VCaP (cell line): ENCODE measurements around the gene SHISAL1.

Source experiments
- H3K27ac ChIP-seq: fragments of 450-650 bp; 2 replicates; pipeline ENCODE4 v1.5.1; 2017
- CTCF ChIP-seq: fragments of 450-650 bp; conservative IDR thresholded peaks from 2 replicates; pipeline ENCODE4 v1.5.1; 2017; ENCODE audit warnings: mild to moderate bottlenecking, moderate library complexity

Gene SHISAL1

DNA sequence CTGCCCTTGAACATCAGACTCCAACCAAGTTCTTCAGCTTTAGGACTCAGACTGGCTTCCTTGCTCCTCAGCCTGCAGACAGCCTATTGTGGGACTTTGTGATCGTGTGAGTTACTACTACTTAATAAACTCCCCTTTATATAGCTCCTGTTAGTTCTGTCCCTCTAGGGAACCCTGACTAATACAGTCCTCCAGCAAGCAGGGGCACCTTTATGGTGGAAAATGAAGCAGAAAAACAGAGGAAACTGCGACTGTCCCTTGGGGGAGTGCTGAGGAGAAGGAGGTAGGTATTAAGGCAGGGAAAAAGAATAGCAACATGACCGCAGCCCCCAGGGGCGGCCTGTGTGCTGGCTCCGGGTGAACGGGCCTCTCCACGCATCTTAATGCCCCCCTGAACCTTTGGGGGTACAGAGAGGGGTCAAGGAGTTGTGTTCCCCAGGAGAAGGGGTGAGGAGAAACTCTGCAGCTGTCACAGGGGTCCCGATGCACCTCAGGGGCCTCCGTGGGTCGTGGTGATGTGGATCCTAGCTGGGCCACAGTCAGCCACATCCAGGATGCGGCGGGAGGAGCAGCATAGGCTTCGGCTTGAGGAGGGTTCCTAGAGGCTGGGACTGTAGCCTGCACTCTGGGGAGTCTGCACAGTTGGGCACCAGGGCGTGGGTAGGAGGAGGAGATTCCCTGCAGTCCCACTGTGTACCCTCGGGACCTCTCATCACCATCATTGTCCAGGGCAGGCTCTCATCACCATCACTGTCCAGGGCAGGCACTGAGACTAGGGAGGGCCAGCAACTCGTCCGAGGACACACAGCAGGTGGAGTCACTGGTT lies 34.3 kb downstream of the SHISAL1 start:
- TF ChIP-seq CTCF = no peak

DNA sequence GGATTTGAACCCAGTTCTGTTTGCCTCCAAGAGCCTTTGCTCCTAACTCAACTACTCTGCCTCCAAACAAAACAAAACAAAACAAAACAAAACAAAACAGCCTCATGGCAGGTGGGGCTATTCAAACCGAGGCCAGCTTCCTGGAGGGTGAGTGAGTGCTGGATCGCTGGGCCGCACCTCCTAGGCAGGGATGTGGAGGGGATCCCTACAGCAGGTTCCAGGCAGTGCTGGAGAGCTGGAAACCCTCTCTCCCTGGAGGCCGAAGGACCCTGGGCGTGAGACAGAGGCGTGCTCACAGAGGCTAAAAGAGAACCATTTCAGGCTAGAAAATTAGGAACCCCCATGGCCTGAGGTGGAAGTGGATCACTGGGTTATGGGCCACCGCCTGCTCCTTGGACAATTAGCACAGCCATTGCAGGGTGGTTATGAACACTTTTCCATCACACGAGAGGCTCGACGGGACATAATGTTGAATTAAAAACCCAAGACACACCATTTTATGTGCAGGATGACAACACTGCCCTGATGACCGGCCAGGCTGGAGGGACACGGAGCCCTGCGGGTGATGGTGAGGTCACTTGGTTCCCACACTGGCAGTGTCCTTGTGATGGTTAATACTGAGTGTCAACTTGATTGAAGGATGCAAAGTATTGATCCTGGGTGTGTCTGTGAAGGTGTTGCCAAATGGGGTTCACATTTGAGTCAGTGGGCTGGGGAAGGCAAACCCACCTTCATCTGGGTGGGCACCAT lies 35.2 kb downstream of the SHISAL1 start:
- no peak for TF ChIP-seq CTCF
- H3K27ac ChIP-seq = no peak overlapping the region

More for the DNA sequence above, 34.3 kb downstream of the SHISAL1 start:
- H3K27ac ChIP-seq = no peak overlapping the region

DNA sequence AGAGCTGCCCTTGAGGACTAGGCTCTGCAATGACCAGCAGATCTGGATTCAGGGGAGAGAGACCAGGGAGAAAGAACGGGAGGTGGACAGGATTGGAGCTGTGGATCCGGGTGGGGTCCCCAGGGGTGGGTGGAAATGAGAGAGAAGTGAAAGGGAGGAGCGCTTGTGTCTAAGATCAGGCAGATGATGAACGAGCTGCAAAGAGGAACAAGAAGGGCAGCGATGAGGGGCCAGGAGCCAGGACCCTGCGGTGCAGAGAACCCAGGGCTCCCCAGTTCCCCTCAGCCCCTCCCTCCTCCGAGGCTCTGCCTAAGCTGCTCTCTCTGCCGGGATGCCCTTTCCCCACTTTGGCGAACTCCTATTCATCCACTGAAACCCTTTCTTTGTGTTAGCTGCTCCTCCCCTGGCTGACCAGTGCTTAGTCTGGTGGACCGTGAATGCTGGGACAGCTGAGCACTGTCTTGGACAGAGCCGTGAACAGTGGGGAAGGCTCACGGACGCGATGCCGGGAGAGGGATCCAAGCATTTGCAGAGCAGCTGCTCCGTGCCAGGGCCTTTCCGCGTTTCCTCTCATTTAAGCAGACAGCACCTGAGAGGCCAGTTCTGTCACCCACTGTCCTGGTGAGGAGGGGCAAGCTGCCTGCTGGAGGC lies 35.9 kb downstream of the SHISAL1 start:
- TF ChIP-seq CTCF = no peak
- H3K27ac ChIP-seq = no peak overlapping the region

DNA sequence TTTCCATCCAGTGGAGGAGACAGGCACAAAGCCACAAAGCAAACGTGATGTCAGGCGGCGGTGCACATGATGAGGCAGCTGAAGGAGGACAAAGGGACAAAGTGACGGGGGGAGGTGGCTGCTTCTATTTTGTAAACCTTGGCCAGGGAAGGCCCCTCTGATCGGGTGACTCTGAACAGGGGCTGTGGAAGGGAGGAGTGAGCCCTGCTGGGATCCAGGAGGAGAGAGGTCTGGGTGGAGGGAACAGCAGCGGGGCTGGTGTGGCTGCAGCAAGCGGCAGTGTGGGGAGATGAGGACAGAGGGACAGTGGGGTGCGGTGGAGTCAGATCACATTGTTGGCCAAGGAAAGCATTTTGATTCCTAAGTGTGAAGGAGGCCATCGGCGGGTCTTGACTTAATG lies 36.7 kb downstream of the SHISAL1 start:
- TF ChIP-seq CTCF = no peak
- no peak overlapping the region for H3K27ac ChIP-seq

DNA sequence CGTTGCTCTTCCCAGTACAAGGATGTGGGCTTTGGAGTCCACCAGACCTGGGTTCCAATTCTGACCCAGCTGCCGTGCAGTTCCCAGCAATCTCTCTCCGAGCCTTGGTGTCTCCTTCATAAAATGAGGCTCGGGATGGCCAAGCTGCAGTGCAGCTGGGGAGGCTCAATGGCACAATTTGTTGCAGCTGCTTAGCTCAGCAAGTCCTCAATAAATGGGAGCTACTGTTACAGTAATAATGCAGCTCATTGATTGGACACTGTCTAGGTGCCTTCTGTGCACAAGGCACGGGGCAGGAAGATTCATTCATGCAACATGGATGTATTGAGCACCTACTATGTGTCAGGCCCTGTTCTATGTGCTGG lies 37.1 kb downstream of the SHISAL1 start:
- H3K27ac ChIP-seq = no peak overlapping the region
- TF ChIP-seq CTCF = no peak

DNA sequence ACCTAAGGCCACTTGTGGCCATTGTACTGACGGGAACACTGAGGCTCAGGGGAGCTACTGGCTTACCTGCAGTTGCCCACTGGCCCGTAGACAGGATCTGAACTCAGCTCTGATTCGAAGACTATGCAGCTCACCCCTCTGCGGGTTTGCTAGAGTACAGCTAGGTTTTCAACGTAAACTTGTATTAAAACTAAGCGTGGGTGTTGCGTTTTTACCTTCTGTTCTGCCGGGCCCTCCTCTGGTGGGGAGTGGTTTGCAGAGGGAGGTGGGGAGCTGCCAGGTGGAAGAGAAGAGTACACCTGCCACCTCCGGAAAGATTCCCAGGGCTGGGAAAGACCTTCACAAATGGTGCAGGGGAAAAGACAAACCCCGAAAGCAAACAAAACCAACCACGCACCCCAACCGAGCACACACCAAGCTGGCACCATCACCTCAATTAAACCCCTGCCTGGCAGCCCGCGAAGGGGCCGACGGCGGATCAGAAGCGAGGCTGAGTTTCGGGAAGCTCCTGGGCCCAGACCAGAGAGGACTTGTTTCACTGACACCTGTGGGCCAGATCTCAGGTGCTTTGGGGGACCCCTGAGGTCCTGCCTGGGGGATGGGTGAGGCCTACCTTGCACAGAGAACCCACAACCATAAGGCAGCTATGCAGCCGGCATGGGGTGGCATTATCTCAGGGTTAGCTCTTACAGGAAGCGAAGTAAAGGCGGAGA lies 37.7 kb downstream of the SHISAL1 start:
- H3K27ac ChIP-seq = no peak overlapping the region
- TF ChIP-seq CTCF = no peak

- TF ChIP-seq CTCF = no peak
- no peak overlapping the region for H3K27ac ChIP-seq
Measured at GRCh38 chr22:44273175-44273574, 39.6 kb downstream of the SHISAL1 start.
